Tibial artery (tissue), 4 donors: Measurements from ENCODE around the gene USP33.
"Not testable (repeated sequence)": the region's sequence is repeated elsewhere in the genome, so short reads cannot be mapped to it uniquely, and the experiment has no call there.

ENCODE experiments used
- DNase-seq, 2 donors: peaks; one replicate each; pipeline ENCODE4 v3.0.0-alpha.2; 2019
- H3K27ac ChIP-seq, 2 donors: fragments of 200-600 bp; sonication (generic) in 1 of 2; 1 replicate in 1 of 2; 2 replicates in 1 of 2; pipeline ENCODE4 v1.5.1; 2018 to 2019; ENCODE audit warnings: mild to moderate bottlenecking in 1 of 2
- H3K27me3 ChIP-seq, 2 donors: fragments of 200-600 bp; sonication (generic) in 1 of 2; one replicate each; pipeline versions ENCODE4 v1.5.1 to v1.6.0; 2016 to 2019
- H3K36me3 ChIP-seq, 3 donors: fragments of 200-600 bp; sonication (generic) in 2 of 3; one replicate each; pipeline ENCODE4 v1.5.1; 2016 to 2019; ENCODE audit warnings: mild to moderate bottlenecking in 2 of 3
- H3K4me1 ChIP-seq, 4 donors: fragments of 200-600 bp; sonication (generic) in 2 of 4; 1 replicate in 3 of 4; 2 replicates in 1 of 4; pipeline ENCODE4 v1.5.1; 2016 to 2019
- H3K4me3 ChIP-seq, 2 donors: fragments of 200-600 bp; sonication (generic) in 1 of 2; 1 replicate in 1 of 2; 2 replicates in 1 of 2; pipeline ENCODE4 v1.5.1; 2018 to 2019; ENCODE audit warnings: mild to moderate bottlenecking in 2 of 2
- H3K9me3 ChIP-seq, 3 donors: fragments of 200-600 bp; sonication (generic) in 1 of 3; one replicate each; pipeline ENCODE4 v1.5.1; 2016 to 2019
- intact Hi-C: fragments of 100-400 bp; cut with DNase I; formaldehyde crosslinking; loops from one replicate; pipeline ENCODE4 v1.15.0; 2023; ENCODE audit warnings: low total_unique reads
- TF ChIP-seq, protein P1 (sequence below), 2 experiments: fragments of 200-600 bp in 1 of 2; fragments of 450-650 bp in 1 of 2; IDR thresholded peaks; one replicate each; pipeline ENCODE4 v1.5.1; 2017 to 2019; ENCODE audit warnings: antibody characterized with exemption in 2 of 2, mild to moderate bottlenecking in 1 of 2, moderate library complexity in 1 of 2

Gene USP33

DNA sequence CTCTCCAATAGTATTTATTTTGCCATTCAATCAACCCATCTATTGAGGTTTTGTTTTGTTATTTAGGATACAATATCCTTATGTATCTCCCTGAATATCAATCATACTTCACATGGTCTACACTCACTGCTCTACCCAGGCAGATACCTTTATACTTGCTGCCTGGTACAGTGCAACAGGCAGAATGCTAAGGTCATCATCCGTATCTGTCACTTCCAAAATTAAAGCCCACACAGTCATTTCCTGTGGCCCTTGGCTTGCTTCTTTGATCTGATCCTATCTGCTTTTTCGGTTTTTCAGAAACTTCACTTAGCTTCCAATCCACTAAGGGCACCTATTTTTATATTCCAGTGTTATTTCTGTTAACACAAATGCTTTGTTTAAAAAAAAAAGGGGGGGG lies 54.9 kb downstream of the USP33 start:
- intact Hi-C loops = no loop called here
- TF ChIP-seq, protein P1, sequence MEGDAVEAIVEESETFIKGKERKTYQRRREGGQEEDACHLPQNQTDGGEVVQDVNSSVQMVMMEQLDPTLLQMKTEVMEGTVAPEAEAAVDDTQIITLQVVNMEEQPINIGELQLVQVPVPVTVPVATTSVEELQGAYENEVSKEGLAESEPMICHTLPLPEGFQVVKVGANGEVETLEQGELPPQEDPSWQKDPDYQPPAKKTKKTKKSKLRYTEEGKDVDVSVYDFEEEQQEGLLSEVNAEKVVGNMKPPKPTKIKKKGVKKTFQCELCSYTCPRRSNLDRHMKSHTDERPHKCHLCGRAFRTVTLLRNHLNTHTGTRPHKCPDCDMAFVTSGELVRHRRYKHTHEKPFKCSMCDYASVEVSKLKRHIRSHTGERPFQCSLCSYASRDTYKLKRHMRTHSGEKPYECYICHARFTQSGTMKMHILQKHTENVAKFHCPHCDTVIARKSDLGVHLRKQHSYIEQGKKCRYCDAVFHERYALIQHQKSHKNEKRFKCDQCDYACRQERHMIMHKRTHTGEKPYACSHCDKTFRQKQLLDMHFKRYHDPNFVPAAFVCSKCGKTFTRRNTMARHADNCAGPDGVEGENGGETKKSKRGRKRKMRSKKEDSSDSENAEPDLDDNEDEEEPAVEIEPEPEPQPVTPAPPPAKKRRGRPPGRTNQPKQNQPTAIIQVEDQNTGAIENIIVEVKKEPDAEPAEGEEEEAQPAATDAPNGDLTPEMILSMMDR (IDR thresholded peaks at IDR 0.05) = no peak
- H3K27me3 ChIP-seq = no peaks in the 10 kb centered on the region
- H3K36me3 ChIP-seq = peaks cover 23 to 39% (median 35%) of the 10 kb centered on the region in 3 donors
- no peak overlapping the region for H3K4me3 ChIP-seq
- H3K9me3 ChIP-seq = no peaks in the 10 kb centered on the region
- no peak for DNase-seq
- H3K4me1 ChIP-seq = no peaks in the 10 kb centered on the region
- H3K27ac ChIP-seq = no peak overlapping the region

DNA sequence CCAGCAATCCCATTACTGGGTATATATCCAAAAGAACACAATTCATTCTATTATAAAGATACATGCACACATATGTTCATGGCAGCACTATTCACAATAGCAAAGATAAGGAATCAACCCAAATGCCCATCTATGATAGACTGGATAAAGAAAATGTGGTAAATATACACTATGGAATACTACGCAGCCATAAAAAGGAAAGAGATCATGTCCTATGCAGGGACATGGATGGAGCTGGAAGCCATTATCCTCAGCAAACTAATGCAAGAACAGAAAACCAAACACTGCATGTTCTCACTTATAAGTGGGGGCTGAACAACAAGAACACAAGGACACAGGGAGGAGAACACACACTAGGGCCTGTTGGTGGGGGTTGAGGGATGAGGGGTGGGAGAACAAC lies 60.0 kb downstream of the USP33 start:
- intact Hi-C loops, H3K4me1 ChIP-seq, H3K27me3 ChIP-seq, DNase-seq, H3K9me3 ChIP-seq, H3K4me3 ChIP-seq, H3K27ac ChIP-seq: not testable (repeated sequence)
- peaks cover 19 to 53% (median 24%) of the 10 kb centered on the region in 3 donors for H3K36me3 ChIP-seq

DNA sequence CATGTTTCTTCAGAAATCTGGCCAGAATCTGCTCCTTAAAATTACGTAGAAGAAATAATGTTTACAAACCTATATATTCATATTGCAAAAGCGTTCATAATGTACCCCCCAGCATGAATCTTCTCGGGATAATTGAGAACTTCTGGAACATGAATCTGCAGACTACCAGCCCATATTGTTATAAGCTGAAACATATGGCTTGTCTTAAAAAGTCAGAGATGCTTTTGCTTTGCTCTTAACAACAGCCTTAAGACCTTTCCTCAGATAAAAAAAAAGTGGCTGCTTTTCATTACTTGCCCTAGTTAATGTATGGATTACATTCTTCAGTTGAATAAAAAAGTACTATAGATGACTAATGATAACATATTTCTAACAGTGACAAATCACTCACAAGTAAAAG lies 62.2 kb downstream of the USP33 start:
- H3K27ac ChIP-seq = no peak overlapping the region
- H3K27me3 ChIP-seq = no peaks in the 10 kb centered on the region
- TF ChIP-seq, protein P1 (IDR thresholded peaks at IDR 0.05) = no peak
- H3K36me3 ChIP-seq = peaks cover 19 to 67% (median 24%) of the 10 kb centered on the region in 3 donors
- no peaks in the 10 kb centered on the region for H3K4me1 ChIP-seq
- no peak overlapping the region for H3K4me3 ChIP-seq
- H3K9me3 ChIP-seq = no peaks in the 10 kb centered on the region
- no peak for DNase-seq
- intact Hi-C loops = no loop called here

DNA sequence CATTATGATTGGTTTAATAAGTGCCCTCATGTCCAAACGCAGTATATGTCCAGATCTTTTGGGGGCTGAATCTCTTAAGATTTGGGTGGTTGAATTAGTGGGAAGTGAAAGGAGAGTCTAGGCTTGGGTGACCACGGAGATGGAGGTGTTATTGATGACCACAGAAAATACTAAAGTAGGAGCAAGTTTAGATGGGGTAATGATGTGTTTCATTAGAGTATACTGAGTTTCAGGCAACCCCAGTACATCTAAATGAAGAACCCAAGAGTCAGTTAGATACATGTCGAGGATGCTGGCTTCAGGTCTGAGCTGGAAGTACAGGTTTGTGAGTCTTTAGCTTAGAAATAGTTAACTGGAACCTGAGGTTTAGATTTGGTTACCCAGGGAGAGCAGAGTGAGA lies 70.7 kb downstream of the USP33 start:
- Histone ChIP-seq H3K4me1 (peaks cover 0 to 13% (median 5%) of the 10 kb centered on the region in 4 donors), H3K4me3 (no peak overlapping the region), H3K27me3 (no peaks in the 10 kb centered on the region), H3K36me3 (peaks cover 0 to 23% (median 9%) of the 10 kb centered on the region in 3 donors), H3K27ac (no peak overlapping the region), H3K9me3 (no peaks in the 10 kb centered on the region)
- DNase-seq = no peak
- intact Hi-C loops = no loop called here
- TF ChIP-seq, protein P1 (IDR thresholded peaks at IDR 0.05) = no peak

DNA sequence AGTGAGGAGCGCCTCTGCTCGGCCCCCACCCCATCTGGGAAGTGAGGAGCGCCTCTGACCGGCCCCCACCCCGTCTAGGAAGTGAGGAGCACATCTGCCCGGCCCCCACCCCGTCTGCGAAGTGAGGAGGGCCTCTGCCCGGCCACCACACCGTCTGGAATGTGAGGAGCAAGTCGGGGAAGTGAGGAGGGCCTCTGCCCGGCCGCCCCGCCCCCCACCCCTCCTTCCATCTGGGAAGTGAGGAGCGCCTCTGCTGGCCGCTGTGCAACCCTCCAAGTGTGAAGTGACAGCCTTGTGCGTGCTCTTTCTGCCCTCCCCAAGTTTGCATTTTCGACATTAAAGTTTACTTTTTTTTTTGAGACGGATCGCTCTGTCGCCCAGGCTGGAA lies 72.1 kb downstream of the USP33 start:
- TF ChIP-seq, protein P1 (IDR thresholded peaks at IDR 0.05) = no peak
- peak overlapping the region; percentile 24 to 31 for H3K4me3 ChIP-seq
- H3K27ac ChIP-seq = no peak overlapping the region
- H3K4me1 ChIP-seq = peaks cover 0 to 16% (median 9%) of the 10 kb centered on the region in 4 donors
- intact Hi-C loops = no loop called here
- H3K36me3 ChIP-seq = peaks cover 0 to 16% (median 9%) of the 10 kb centered on the region in 3 donors
- DNase-seq = no peak
- H3K9me3 ChIP-seq = no peaks in the 10 kb centered on the region
- H3K27me3 ChIP-seq = no peaks in the 10 kb centered on the region

DNA sequence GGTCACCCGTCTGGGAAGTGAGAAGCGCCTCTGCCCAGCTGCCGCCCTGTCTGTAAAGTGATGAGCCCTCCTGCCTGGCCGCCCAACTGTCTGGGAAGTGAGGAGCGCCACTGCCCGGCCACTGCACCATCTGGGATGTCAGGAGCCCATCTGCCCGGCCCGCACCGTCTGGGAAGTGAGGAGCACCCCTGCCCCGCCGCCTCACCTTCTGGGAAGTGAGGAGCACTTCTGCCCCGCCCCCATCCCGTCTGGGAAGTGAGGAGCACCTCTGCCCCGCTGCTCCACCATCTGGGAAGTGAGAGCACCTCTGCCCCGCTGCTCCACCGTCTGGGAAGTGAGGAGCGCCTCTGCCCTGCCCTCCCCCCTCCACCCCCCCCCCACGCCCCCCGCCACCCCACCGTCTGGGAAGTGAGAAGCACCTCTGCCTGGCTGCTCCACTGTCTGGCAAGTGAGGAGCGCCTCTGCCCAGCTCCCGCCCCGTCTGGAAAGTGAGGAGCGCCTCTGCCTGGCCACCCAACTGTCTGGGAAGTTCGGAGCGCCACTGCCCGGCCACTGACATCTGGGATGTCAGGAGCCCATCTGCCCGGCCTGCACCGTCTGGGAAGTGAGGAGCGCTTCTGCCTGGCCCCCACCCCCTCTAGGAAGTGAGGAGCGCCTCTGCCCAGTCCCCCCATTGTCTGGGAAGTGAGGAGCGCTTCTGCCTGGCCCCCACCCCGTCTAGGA lies 72.7 kb downstream of the USP33 start:
- H3K36me3 ChIP-seq = peaks cover 0 to 11% (median 4%) of the 10 kb centered on the region in 3 donors
- no peak for DNase-seq
- H3K27ac ChIP-seq = no peak overlapping the region
- H3K4me1 ChIP-seq = peaks cover 0 to 17% (median 9%) of the 10 kb centered on the region in 4 donors
- peak overlapping the region in 1 of 2 donors; percentile 31 for H3K4me3 ChIP-seq
- TF ChIP-seq, protein P1 (IDR thresholded peaks at IDR 0.05) = no peak
- no peaks in the 10 kb centered on the region for H3K9me3 ChIP-seq
- intact Hi-C loops = no loop called here
- no peaks in the 10 kb centered on the region for H3K27me3 ChIP-seq
